K562 (cell line): ENCODE results near the gene STK32C. TPM values are rescaled to one million over a fixed set of nuclear protein-coding genes. Genes with fewer than 3 reads are reported as not detected.

ENCODE experiments used
- ATAC-seq: fragments of 200-7000 bp; cut with Tn5 transposase; 3 replicates; pipeline ENCODE4 v1.9.1; 2020; ENCODE audit warnings: moderate library complexity
- BruUV-seq: library from RNA; stranded (reverse); fragments of 400-500 nt; replicated peaks from 2 replicates; lab custom pipeline; 2021; lab: Mats Ljungman, UMichigan
- CTCF ChIA-PET: fragments of 300-600 bp; formaldehyde crosslinking; extraction: SDS; loops from one replicate; lab custom pipeline; 2021; ENCODE audit warnings: low intra/inter-chr PET ratio; lab: Yijun Ruan, JAX
- POLR2A ChIA-PET: fragments of 300-600, 350-650 bp; sonication (Branson Sonifier 250); formaldehyde crosslinking; extraction: SDS; loops from one replicate; lab custom pipeline; 2021; ENCODE audit warnings: antibody characterized with exemption, inconsistent platforms; lab: Yijun Ruan, JAX
- DNase-seq, 4 experiments: peaks; one replicate each; pipeline versions ENCODE4 v3.0.0 to v3.0.0-alpha.2; 2011 to 2018; ENCODE audit warnings: low spot score in 3 of 4, mixed read lengths in 3 of 4; ENCODE audit errors: extremely low read depth in 1 of 4
- FAIRE-seq: peaks from 2 replicates; lab custom pipeline; 2011; peaks lifted over from hg19 to GRCh38; lab: Jason Lieb, UNC
- H2AFZ ChIP-seq: 2 replicates; pipeline ENCODE4 v1.6.0; 2011; ENCODE audit warnings: low read depth, low read length, control low read depth, inconsistent platforms
- H3K27ac ChIP-seq: fragments of 200-600 bp; 3 replicates; pipeline ENCODE4 v1.8.0; 2011; ENCODE audit warnings: low read depth, mild to moderate bottlenecking, control low read depth, inconsistent platforms, low read length, moderate library complexity, mixed read lengths; ENCODE audit errors: extremely low read depth
- H3K27me3 ChIP-seq, 2 experiments: fragments of 300-600 bp in 1 of 2; 2 replicates in 1 of 2; 3 replicates in 1 of 2; pipeline versions ENCODE4 v1.6.0 to v1.8.0; 2011; ENCODE audit warnings: inconsistent platforms in 2 of 2, low read length in 2 of 2, mild to moderate bottlenecking in 1 of 2, mixed read lengths in 1 of 2, moderate library complexity in 1 of 2; ENCODE audit not compliant: control insufficient read depth in 2 of 2, insufficient read depth in 2 of 2
- H3K36me3 ChIP-seq: fragments of 300-600 bp; 3 replicates; pipeline ENCODE4 v1.8.0; 2011; ENCODE audit warnings: mild to moderate bottlenecking, low read length, inconsistent platforms; ENCODE audit not compliant: control insufficient read depth, insufficient read depth
- H3K4me1 ChIP-seq, 2 experiments: fragments of 200-600 bp in 1 of 2; replicated peaks in 1 of 2; 2 replicates in 1 of 2; 3 replicates in 1 of 2; pipeline versions ENCODE4 v1.5.1 to v1.8.0; 2011; ENCODE audit warnings: inconsistent platforms in 2 of 2, low read length in 2 of 2, mild to moderate bottlenecking in 1 of 2, mixed read lengths in 1 of 2, moderate library complexity in 1 of 2; ENCODE audit not compliant: control insufficient read depth in 2 of 2, insufficient read depth in 2 of 2
- H3K4me2 ChIP-seq: 2 replicates; pipeline ENCODE4 v1.6.1; 2011; ENCODE audit warnings: low read length, control low read depth, inconsistent platforms, mixed read lengths; ENCODE audit not compliant: insufficient read depth
- H3K4me3 ChIP-seq: fragments of 200-600 bp; sonication (generic), shearing (Covaris generic); 2 replicates; pipeline ENCODE4 v1.5.1; 2016; ENCODE audit warnings: control low read depth, inconsistent platforms
- H3K79me2 ChIP-seq: fragments of 200-600 bp; 3 replicates; pipeline ENCODE4 v1.8.0; 2011; ENCODE audit warnings: low read length, inconsistent platforms; ENCODE audit not compliant: control insufficient read depth, insufficient read depth
- H3K9ac ChIP-seq, 2 experiments: 2 replicates each; pipeline versions ENCODE4 v1.6.0 to v1.6.1; 2011; ENCODE audit warnings: low read depth in 2 of 2, low read length in 2 of 2, control low read depth in 1 of 2, inconsistent platforms in 1 of 2, mild to moderate bottlenecking in 1 of 2, mixed read lengths in 1 of 2; ENCODE audit not compliant: insufficient read depth in 1 of 2
- H3K9me1 ChIP-seq: one replicate; pipeline ENCODE4 v1.6.0; 2011; ENCODE audit warnings: inconsistent platforms, mild to moderate bottlenecking, low read length, moderate library complexity; ENCODE audit not compliant: control insufficient read depth, insufficient read depth
- H3K9me3 ChIP-seq: replicated peaks from 2 replicates; pipeline ENCODE4 v1.5.1; 2011; ENCODE audit warnings: low read depth, low read length, inconsistent platforms; ENCODE audit not compliant: control insufficient read depth, insufficient read depth
- H4K20me1 ChIP-seq: replicated peaks from 2 replicates; pipeline ENCODE4 v1.6.1; 2011; ENCODE audit warnings: low read length, inconsistent platforms, mixed read lengths; ENCODE audit not compliant: control insufficient read depth, insufficient read depth
- C11orf30 ChIP-seq: fragments of 450-650 bp; IDR thresholded peaks from 2 replicates; pipeline ENCODE4 v1.6.1; 2016; ENCODE audit warnings: low read depth, mild to moderate bottlenecking
- PRMT5 ChIP-seq: sonication (generic); formaldehyde crosslinking; IDR thresholded peaks from 2 replicates; pipeline ENCODE4 v1.5.0; 2020; ENCODE audit warnings: missing genetic modification reagents
- SNRNP70 ChIP-seq: fragments of 200-400 bp; formaldehyde crosslinking; optimal IDR thresholded peaks from 2 replicates; pipeline ENCODE3; 2017; ENCODE audit warnings: low read depth, low read length
- ZBTB40 ChIP-seq, 2 experiments: fragments of 450-650 bp in 1 of 2; sonication (generic) in 1 of 2; formaldehyde crosslinking in 1 of 2; IDR thresholded peaks; 2 replicates each; pipeline versions ENCODE4 v1.7.1 to v1.9.0; 2016 to 2022; ENCODE audit warnings: inconsistent platforms in 1 of 2, mild to moderate bottlenecking in 1 of 2, missing genetic modification reagents in 1 of 2
- ZEB2 ChIP-seq: fragments of 450-650 bp; IDR thresholded peaks from 2 replicates; pipeline ENCODE4 v1.6.1; 2016
- ZNF239 ChIP-seq: fragments of 250-450 bp; sonication (Bioruptor Pico); IDR thresholded peaks from 2 replicates; pipeline ENCODE4 v1.4.0; 2020; ENCODE audit warnings: mild to moderate bottlenecking
- WGBS: fragments of 100-300 bp; shearing (Covaris generic); methylation state at CpG from one replicate; pipeline ENCODE4 v1.1.6; 2016; ENCODE audit warnings: low coverage, mixed read lengths; ENCODE audit not compliant: insufficient coverage; ENCODE audit errors: missing lambda C conversion rate; 5-methylcytosine and 5-hydroxymethylcytosine counted together
- in situ Hi-C: fragments of 300-500 bp; cut with MboI; formaldehyde crosslinking; loops from 4 replicates; pipeline ENCODE4 v1.15.0; 2018; ENCODE audit warnings: inconsistent platforms, mixed read lengths
- intact Hi-C: fragments of 100-400 bp; cut with micrococcal nuclease; formaldehyde crosslinking; loops from 2 replicates; pipeline ENCODE4 v1.14.2; 2022
- polyA plus RNA-seq, 8 experiments: library from polyadenylated mRNA; depleted of rRNA in 4 of 8; stranded (reverse) in 5 of 8; unstranded in 3 of 8; fragments of >200 nt; fragmentation: Nextera tagmentation in 2 of 8; fragmentation: Illumina TruSeq in 1 of 8; extraction: Ambion mirVana in 2 of 8; extraction: Trizol in 1 of 8; gene quantifications; 2 replicates each; pipeline versions ENCODE4 v1.2.1 to v1.2.3, GENCODE V29; 2011 to 2014; ENCODE audit warnings: inconsistent platforms in 1 of 8, missing spikeins in 1 of 8
- total RNA-seq, 7 experiments: library from RNA; depleted of rRNA in 6 of 7; stranded (reverse); fragments of >200 nt in 6 of 7; fragmentation: Illumina TruSeq in 2 of 7; extraction: Trizol in 2 of 7; gene quantifications; 2 replicates each; pipeline versions ENCODE4 v1.2.1 to v1.2.3, GENCODE V29; 2011 to 2021; ENCODE audit warnings: low replicate concordance in 1 of 7

The STK32C gene
- total and polyA plus RNA-seq, 9 of the 15 experiments (the other 6 are each of a cell fraction or from before 2014, with no cell fraction given): 1.5 to 20.9 (median 6.5) TPM

- CTCF ChIA-PET: no interaction called here
Measured at GRCh38 chr10:132266594-132267161, 41.1 kb downstream of the STK32C start.

GRCh38 chr10:132265890-132266496 is 41.8 kb downstream of the STK32C start:
- ChIA-PET CTCF (no interaction called here), POLR2A (no interaction called here)
- H3K4me3 ChIP-seq: no peak overlapping the region
- FAIRE-seq (no peak), ATAC-seq (no peak), DNase-seq (no peak)
- no TSS peak for BruUV-seq
- 20% methylated on average over 15 of the region's 15 CpGs for WGBS
- intact Hi-C loops: no loop called here
- in situ Hi-C loops: no loop called here
- H4K20me1 ChIP-seq: no peaks in the 10 kb centered on the region
- peaks cover 3 to 25% of the 10 kb centered on the region in 2 experiments; a peak in 3 of 5 replicates for H3K27me3 ChIP-seq
- H3K27ac ChIP-seq: no peak overlapping the region
- H2AFZ ChIP-seq: no peak overlapping the region
- no peaks in the 10 kb centered on the region for H3K79me2 ChIP-seq
- no peak overlapping the region for H3K9ac ChIP-seq
- no peak overlapping the region for H3K4me2 ChIP-seq
- no peaks in the 10 kb centered on the region for H3K4me1 ChIP-seq
- no peaks in the 10 kb centered on the region for H3K9me1 ChIP-seq
- H3K9me3 ChIP-seq: no peaks in the 10 kb centered on the region
- no peaks in the 10 kb centered on the region for H3K36me3 ChIP-seq
- TF ChIP-seq ZBTB40 (IDR thresholded peaks at IDR 0.05) (no peak), ZBTB40 (CRISPR knock-in tag; IDR thresholded peaks at IDR 0.05) (no peak), C11orf30 (no peak), ZEB2 (no peak), PRMT5 (no peak), SNRNP70 (no peak)

More at GRCh38 chr10:132266594-132267161, 41.1 kb downstream of the STK32C start:
- Histone ChIP-seq H3K9ac (no peak overlapping the region), H3K4me3 (no peak overlapping the region), H4K20me1 (no peaks in the 10 kb centered on the region), H3K36me3 (no peaks in the 10 kb centered on the region), H3K79me2 (no peaks in the 10 kb centered on the region), H3K4me2 (no peak overlapping the region), H3K9me1 (no peaks in the 10 kb centered on the region), H3K27ac (no peak overlapping the region), H2AFZ (no peak overlapping the region), H3K4me1 (no peaks in the 10 kb centered on the region; a peak in 1 of 5 replicates), H3K27me3 (peaks cover 3 to 26% of the 10 kb centered on the region in 2 experiments; a peak in 3 of 5 replicates), H3K9me3 (no peaks in the 10 kb centered on the region)
- ATAC-seq: no peak
- BruUV-seq: no TSS peak
- DNase-seq: no peak
- 0% methylated on average over 4 of the region's 25 CpGs for WGBS
- FAIRE-seq: no peak
- POLR2A ChIA-PET: no interaction called here
- intact Hi-C loops: no loop called here
- in situ Hi-C loops: no loop called here
- TF ChIP-seq ZNF239 (CRISPR knock-in tag): no peak
